ENCODE measurements around the gene CYB5R3. TPM values are rescaled to one million over a fixed set of nuclear protein-coding genes. Genes with fewer than 3 reads are reported as not detected.

The CYB5R3 gene
- total RNA-seq, 1 experiment from 2014 or later: 106 TPM

DNA sequence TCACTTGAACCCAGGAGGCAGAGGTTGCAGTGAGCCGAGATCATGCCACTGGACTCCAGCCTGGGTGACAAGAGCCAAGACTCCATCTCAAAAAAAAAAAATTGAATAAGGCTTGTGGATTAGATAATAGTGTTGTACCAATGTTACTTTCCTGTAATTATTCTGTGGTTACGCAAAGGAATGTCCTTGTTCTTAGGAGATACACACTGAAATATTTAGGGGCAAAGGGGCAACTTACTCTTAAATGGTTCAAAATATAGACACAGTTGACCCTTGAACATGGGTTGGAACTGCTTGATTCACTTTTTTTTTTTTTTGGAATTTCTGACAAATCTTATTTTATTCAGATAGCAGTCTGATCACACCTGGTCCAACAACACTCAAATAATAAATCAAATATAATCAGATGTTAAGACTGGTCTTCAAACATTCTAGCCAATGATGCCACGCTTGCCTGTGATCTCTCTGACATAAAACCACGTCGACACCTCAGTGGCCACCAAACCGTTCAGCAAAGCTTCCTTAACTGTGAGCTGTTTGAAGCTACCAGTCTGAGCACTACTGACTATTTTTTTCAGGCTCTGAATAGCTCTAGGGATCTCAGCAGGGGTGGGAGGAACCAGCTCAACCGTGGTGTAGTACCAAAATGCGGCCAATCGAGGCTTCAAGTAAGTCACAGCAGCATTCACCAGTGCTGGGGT, 9.5 kb downstream of the CYB5R3 start:
- Histone ChIP-seq H3K4me2 (no peak overlapping the region), H3K36me3 (ENCODE audit: low read depth) (no peaks in the 10 kb centered on the region), H3K9me3 (ENCODE audit: insufficient read depth, low read depth) (no peaks in the 10 kb centered on the region), H3K27me3 (ENCODE audit: insufficient read depth, low read depth) (no peaks in the 10 kb centered on the region), H3K4me3 (no peak overlapping the region), H3K27ac (no peak overlapping the region), H3K9me2 (ENCODE audit: insufficient read depth) (no peaks in the 10 kb centered on the region), H4K20me1 (ENCODE audit: insufficient read depth) (peaks cover 25% of the 10 kb centered on the region), H3K4me1 (replicated peaks; ENCODE audit: insufficient read depth) (peaks cover 16% of the 10 kb centered on the region), H3F3A (ENCODE audit: insufficient read depth, low read depth) (peaks cover 29% of the 10 kb centered on the region; the same call in 1 of the 2 replicates), H3K79me2 (ENCODE audit: low read depth) (peaks cover 7% of the 10 kb centered on the region; the same call in 1 of the 2 replicates), H2AFZ (no peak overlapping the region)
- no peak for DNase-seq
- BruUV-seq (replicated peaks): no TSS peak
- TF ChIP-seq EZH2 (IDR thresholded peaks at IDR 0.05; ENCODE audit: low read depth): no peak
- TF ChIP-seq CTCF (conservative IDR thresholded peaks at IDR 0.05): no peak
- POLR2A ChIA-PET (ENCODE audit: unreplicated experiment): no interaction called here
- intact Hi-C loops (cut with micrococcal nuclease; ENCODE audit: unreplicated experiment): no loop called here
- CTCF ChIA-PET: no interaction called here

- no peaks in the 10 kb centered on the region for H3K9me3 ChIP-seq (ENCODE audit: insufficient read depth, low read depth)
- intact Hi-C loops (cut with micrococcal nuclease; ENCODE audit: unreplicated experiment): no loop called here
- DNase-seq: no peak
- no TSS peak for BruUV-seq (replicated peaks)
- ChIA-PET CTCF (no interaction called here), POLR2A (ENCODE audit: unreplicated experiment) (interaction anchor here (0.5 kb wide), 1 partner anchor 103 kb away, joined by 10 read pairs; no protein-coding TSS in a partner anchor)
- H3K36me3 ChIP-seq (ENCODE audit: low read depth): 0 out of 2 replicates have a peak, but pooled peaks cover 4% of the 10 kb centered on the region
- no peak overlapping the region for H2AFZ ChIP-seq
- H3K79me2 ChIP-seq (ENCODE audit: low read depth): no peaks in the 10 kb centered on the region
- peaks cover 30% of the 10 kb centered on the region; the same call in 1 of the 2 replicates for H3F3A ChIP-seq (ENCODE audit: insufficient read depth, low read depth)
- no peaks in the 10 kb centered on the region for H3K27me3 ChIP-seq (ENCODE audit: insufficient read depth, low read depth)
- H3K4me1 ChIP-seq (replicated peaks; ENCODE audit: insufficient read depth): peaks cover 19% of the 10 kb centered on the region
- no peaks in the 10 kb centered on the region for H3K9me2 ChIP-seq (ENCODE audit: insufficient read depth)
- H3K4me3 ChIP-seq: no peak overlapping the region
- TF ChIP-seq EZH2 (IDR thresholded peaks at IDR 0.05; ENCODE audit: low read depth) (no peak), CTCF (conservative IDR thresholded peaks at IDR 0.05) (no peak)
- no peak overlapping the region for H3K27ac ChIP-seq
- no peak overlapping the region for H3K4me2 ChIP-seq
- H4K20me1 ChIP-seq (ENCODE audit: insufficient read depth): peaks cover 12% of the 10 kb centered on the region; the same call in 1 of the 2 replicates
Observed at GRCh38 chr22:42637555-42637954, 11.6 kb downstream of the CYB5R3 start.

DNA sequence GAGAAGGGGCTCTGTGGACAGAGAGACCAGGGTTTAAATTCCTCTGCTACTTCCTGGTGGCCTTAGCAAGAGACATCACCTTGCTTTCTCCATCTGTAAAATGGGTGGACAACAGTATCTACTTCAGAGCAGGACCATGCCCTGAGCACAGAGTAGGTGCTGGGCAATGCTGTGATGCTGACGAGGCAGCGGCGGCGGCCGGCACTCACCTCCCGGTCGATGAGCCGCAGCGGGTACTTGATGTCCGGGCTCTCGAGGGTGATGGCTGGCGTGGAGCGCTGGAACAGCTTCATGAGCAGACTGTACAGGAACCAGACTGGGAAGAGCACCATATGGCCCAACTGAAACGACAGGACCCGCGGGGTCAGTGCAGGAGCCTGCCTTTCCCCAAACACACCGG, 12.7 kb downstream of the CYB5R3 start:
- POLR2A ChIA-PET (ENCODE audit: unreplicated experiment): no interaction called here

More for the DNA sequence above, 12.7 kb downstream of the CYB5R3 start:
- Histone ChIP-seq H3K36me3 (ENCODE audit: low read depth) (0 out of 2 replicates have a peak, but pooled peaks cover 4% of the 10 kb centered on the region), H3K4me3 (no peak overlapping the region), H4K20me1 (ENCODE audit: insufficient read depth) (peaks cover 15% of the 10 kb centered on the region; the same call in 1 of the 2 replicates), H3K4me2 (no peak overlapping the region), H3K79me2 (ENCODE audit: low read depth) (no peaks in the 10 kb centered on the region), H3K4me1 (replicated peaks; ENCODE audit: insufficient read depth) (peaks cover 19% of the 10 kb centered on the region), H3K9me3 (ENCODE audit: insufficient read depth, low read depth) (no peaks in the 10 kb centered on the region), H2AFZ (no peak overlapping the region), H3K9me2 (ENCODE audit: insufficient read depth) (no peaks in the 10 kb centered on the region), H3F3A (ENCODE audit: insufficient read depth, low read depth) (peaks cover 30% of the 10 kb centered on the region; the same call in 1 of the 2 replicates), H3K27ac (peak overlapping the region; percentile 90; the same call in 1 of the 2 replicates), H3K27me3 (ENCODE audit: insufficient read depth, low read depth) (no peaks in the 10 kb centered on the region)
- intact Hi-C loops (cut with micrococcal nuclease; ENCODE audit: unreplicated experiment): no loop called here
- CTCF ChIA-PET: no interaction called here
- DNase-seq: no peak
- TF ChIP-seq EZH2 (IDR thresholded peaks at IDR 0.05; ENCODE audit: low read depth) (no peak), CTCF (conservative IDR thresholded peaks at IDR 0.05) (no peak)
- BruUV-seq (replicated peaks): no TSS peak

All from PC-9 (cell line).